Thoracic aorta (tissue), 2 donors: ENCODE results near the gene CARD19. TPM values are rescaled to one million over a fixed set of nuclear protein-coding genes. Genes with fewer than 3 reads are reported as not detected.

ENCODE experiments used
- ATAC-seq: fragments of 150-250 bp; one replicate; pipeline ENCODE4 v1.8.0; 2017; ENCODE audit warnings: low read depth; ENCODE audit not compliant: insufficient number of reproducible peaks, low FRiP score
- DNase-seq: peaks from one replicate; pipeline ENCODE4 v3.0.0-alpha.2; 2020; ENCODE audit warnings: low spot score
- H3K27ac ChIP-seq, 2 donors: fragments of 200-600 bp; sonication (generic); 1 replicate in 1 of 2; 2 replicates in 1 of 2; pipeline ENCODE4 v1.5.1; 2016; ENCODE audit warnings: mild to moderate bottlenecking in 2 of 2, moderate library complexity in 2 of 2
- H3K27me3 ChIP-seq: fragments of 200-600 bp; sonication (generic); replicated peaks from 2 replicates; pipeline ENCODE4 v1.6.0; 2016; ENCODE audit warnings: mild to moderate bottlenecking; ENCODE audit not compliant: insufficient read depth
- H3K36me3 ChIP-seq: fragments of 200-600 bp; sonication (generic); one replicate; pipeline ENCODE4 v1.5.1; 2016
- H3K4me1 ChIP-seq, 2 donors: fragments of 200-600 bp; sonication (generic); 1 replicate in 1 of 2; 2 replicates in 1 of 2; pipeline versions ENCODE4 v1.5.1 to v1.6.0; 2016; ENCODE audit warnings: low read depth in 2 of 2, mild to moderate bottlenecking in 1 of 2; ENCODE audit not compliant: control insufficient read depth in 1 of 2
- H3K4me3 ChIP-seq: fragments of 200-600 bp; sonication (generic); 2 replicates; pipeline ENCODE4 v1.5.1; 2016; ENCODE audit warnings: mild to moderate bottlenecking
- H3K9me3 ChIP-seq: fragments of 200-600 bp; sonication (generic); 2 replicates; pipeline ENCODE4 v1.5.1; 2016
- total RNA-seq, 2 donors: library from RNA; depleted of rRNA; stranded (reverse); fragments of >200 nt; gene quantifications; one replicate each; pipeline versions ENCODE4 v1.1.0 to v1.2.3, GENCODE V29; 2016
- TF ChIP-seq, protein P1 (sequence below): fragments of 200-600 bp; sonication (generic); IDR thresholded peaks from one replicate; pipeline ENCODE4 v1.5.1; 2019; ENCODE audit warnings: antibody characterized with exemption

Gene CARD19
- total RNA-seq, 2 donors from 2014 or later: 46.3 to 103 TPM

DNA sequence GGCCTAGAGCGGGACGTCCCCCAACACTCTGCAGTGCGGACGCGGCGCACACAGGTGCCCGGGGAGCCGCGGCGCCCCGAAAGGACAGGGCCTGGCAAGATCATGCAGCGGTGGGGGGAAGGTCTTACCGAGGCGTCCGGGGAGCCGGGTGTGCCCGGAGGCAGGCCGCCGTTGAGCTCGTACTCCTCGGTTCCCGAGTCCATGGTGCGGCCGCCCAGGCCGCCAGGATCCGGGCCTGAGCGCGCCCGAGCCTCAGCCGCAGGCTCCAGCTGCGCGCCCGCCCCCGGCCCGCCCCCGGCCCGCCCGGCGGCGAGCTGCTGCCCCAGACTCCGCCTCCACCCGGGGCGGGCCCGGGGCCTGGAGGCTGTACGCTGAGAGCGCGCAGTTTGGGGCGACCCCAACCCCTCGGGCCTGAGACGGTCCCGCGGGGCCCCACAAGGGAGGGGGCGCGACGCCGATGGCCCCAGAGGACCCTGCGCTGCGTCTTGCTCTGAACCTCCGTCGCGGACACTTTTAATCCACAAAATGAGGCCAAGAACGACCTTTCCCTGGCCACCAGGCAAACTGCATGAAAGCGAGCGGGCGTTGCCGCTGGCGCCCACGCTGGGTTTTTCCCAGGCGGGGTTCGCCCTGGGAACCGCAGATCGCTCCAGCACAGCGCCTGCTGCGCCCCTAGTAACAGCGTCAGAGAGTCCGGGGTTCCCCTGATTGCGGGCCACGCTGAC is 38.2 kb downstream of the CARD19 start, which contains the start of gene NINJ1:
Gene NINJ1, minus strand, starts transcription at position 237 of the 725 bp plus-strand sequence. Its CDS starts 34 bp downstream, at position 203.
- H3K9me3 ChIP-seq: no peaks in the 10 kb centered on the region
- peak; percentile 73 for ATAC-seq
- TF ChIP-seq, protein P1, sequence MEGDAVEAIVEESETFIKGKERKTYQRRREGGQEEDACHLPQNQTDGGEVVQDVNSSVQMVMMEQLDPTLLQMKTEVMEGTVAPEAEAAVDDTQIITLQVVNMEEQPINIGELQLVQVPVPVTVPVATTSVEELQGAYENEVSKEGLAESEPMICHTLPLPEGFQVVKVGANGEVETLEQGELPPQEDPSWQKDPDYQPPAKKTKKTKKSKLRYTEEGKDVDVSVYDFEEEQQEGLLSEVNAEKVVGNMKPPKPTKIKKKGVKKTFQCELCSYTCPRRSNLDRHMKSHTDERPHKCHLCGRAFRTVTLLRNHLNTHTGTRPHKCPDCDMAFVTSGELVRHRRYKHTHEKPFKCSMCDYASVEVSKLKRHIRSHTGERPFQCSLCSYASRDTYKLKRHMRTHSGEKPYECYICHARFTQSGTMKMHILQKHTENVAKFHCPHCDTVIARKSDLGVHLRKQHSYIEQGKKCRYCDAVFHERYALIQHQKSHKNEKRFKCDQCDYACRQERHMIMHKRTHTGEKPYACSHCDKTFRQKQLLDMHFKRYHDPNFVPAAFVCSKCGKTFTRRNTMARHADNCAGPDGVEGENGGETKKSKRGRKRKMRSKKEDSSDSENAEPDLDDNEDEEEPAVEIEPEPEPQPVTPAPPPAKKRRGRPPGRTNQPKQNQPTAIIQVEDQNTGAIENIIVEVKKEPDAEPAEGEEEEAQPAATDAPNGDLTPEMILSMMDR: peak; percentile 16
- no peak for DNase-seq
- H3K4me1 ChIP-seq: peaks cover 33 to 53% of the 10 kb centered on the region in 2 donors
- H3K36me3 ChIP-seq: no peaks in the 10 kb centered on the region
- H3K4me3 ChIP-seq: peak within 1 kb of the TSS; percentile 79
- H3K27me3 ChIP-seq: no peaks in the 10 kb centered on the region
- peak within 1 kb of the TSS; percentile 96 to 97 for H3K27ac ChIP-seq

- H3K4me1 ChIP-seq: peaks cover 26 to 46% of the 10 kb centered on the region in 2 donors
- H3K27ac ChIP-seq: peak overlapping the region; percentile 96 to 97
- H3K9me3 ChIP-seq: no peaks in the 10 kb centered on the region
- DNase-seq (no peak), ATAC-seq (no peak)
- TF ChIP-seq, protein P1: no peak
- H3K4me3 ChIP-seq: peak overlapping the region; percentile 79
- no peaks in the 10 kb centered on the region for H3K27me3 ChIP-seq
- no peaks in the 10 kb centered on the region for H3K36me3 ChIP-seq
These were observed 38.9 kb downstream of the CARD19 start for GRCh38 chr9:93134740-93135444.

DNA sequence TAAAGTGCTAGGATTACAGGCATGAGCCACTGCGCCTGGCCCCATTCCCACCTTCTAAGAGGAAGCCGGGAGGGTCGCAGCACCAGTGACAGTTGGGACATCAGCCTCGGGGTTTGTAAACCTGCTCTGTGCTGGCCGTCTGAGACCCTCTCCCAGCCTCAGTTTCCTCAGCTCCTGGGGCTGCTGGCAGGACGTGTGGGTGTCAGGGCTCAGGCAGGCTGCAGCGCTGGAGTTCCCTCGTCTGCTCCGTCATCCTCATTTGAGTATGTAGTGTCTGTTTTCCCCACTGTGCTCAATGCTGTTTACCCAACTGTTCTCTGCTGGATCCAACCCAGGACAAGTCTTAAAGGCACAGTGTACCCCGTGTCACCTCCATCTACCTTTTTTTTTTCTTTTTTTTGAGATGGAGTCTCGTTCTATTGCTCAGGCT is 40.0 kb downstream of the CARD19 start:
- ATAC-seq (no peak), DNase-seq (no peak)
- Histone ChIP-seq H3K27me3 (no peaks in the 10 kb centered on the region), H3K27ac (no peak overlapping the region), H3K4me1 (peaks cover 15 to 34% of the 10 kb centered on the region in 2 donors), H3K9me3 (no peaks in the 10 kb centered on the region), H3K36me3 (no peaks in the 10 kb centered on the region), H3K4me3 (no peak overlapping the region)
- TF ChIP-seq, protein P1: no peak

GRCh38 chr9:93137362-93137761 is 41.3 kb downstream of the CARD19 start:
- Histone ChIP-seq H3K4me1 (peaks cover 1 to 27% of the 10 kb centered on the region in 2 donors), H3K27ac (no peak overlapping the region), H3K36me3 (no peaks in the 10 kb centered on the region), H3K9me3 (no peaks in the 10 kb centered on the region), H3K4me3 (no peak overlapping the region), H3K27me3 (no peaks in the 10 kb centered on the region)
- ATAC-seq: no peak
- TF ChIP-seq, protein P1: no peak
- no peak for DNase-seq

DNA sequence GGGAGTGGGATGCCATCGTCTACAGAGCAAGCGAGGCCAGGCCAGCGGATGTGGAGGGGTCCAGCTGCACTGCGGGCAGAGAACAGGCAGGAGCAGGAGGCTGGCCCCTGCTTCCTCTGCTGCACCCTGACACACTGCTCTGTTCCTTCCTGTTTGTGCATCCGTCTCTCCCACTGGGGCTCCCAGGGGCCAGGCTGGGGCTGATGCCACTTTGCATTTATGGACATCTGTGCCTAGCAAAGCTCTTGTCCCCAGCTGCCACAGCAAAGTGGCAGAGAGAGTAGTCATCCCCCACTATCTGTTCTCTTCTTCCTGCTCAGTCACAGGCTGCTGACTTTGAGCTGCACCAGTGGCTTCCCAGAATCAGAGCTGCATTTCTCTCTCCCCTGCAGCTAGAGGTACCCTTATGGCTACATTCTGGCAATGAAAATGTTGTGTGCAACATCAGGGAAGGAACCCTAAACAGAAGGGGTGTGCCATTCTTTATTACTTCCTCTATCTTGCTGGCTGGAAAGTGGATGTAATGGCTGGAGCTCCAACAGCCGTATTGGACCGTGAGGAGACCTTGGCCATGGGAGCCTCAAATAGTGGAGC is 42.3 kb downstream of the CARD19 start:
- TF ChIP-seq, protein P1: no peak
- Histone ChIP-seq H3K4me3 (no peak overlapping the region), H3K4me1 (peaks cover 0 to 23% of the 10 kb centered on the region in 2 donors), H3K36me3 (no peaks in the 10 kb centered on the region), H3K27ac (no peak overlapping the region), H3K9me3 (no peaks in the 10 kb centered on the region), H3K27me3 (no peaks in the 10 kb centered on the region)
- no peak for ATAC-seq
- DNase-seq: no peak
